HEK293 (cell line): ENCODE measurements around the gene PCNX3.
"Not testable (repeated sequence)": the region's sequence is repeated elsewhere in the genome, so short reads cannot be mapped to it uniquely, and the experiment has no call there.

Experiments used
- CTCF ChIA-PET: fragments of 350-600 bp; formaldehyde crosslinking; extraction: SDS; loops from one replicate; lab custom pipeline; 2021; ENCODE audit warnings: antibody characterized with exemption; lab: Yijun Ruan, JAX
- POLR2A ChIA-PET: fragments of 300-600 bp; formaldehyde crosslinking; extraction: SDS; loops from one replicate; lab custom pipeline; 2020; ENCODE audit warnings: antibody characterized with exemption, inconsistent platforms; lab: Yijun Ruan, JAX
- H3K27ac ChIP-seq: fragments of 200-500 bp; sonication (Bioruptor generic); 2 replicates; pipeline ENCODE4 v1.5.1; 2014; ENCODE audit warnings: low read depth, low read length, control low read depth, inconsistent platforms; ENCODE audit errors: extremely low read depth
- H3K36me3 ChIP-seq, 2 experiments: fragments of 200-500 bp in 1 of 2; sonication (Bioruptor generic) in 1 of 2; 1 replicate in 1 of 2; 2 replicates in 1 of 2; pipeline ENCODE4 v1.5.1; 2014 to 2017; ENCODE audit warnings: inconsistent platforms in 2 of 2, low read length in 2 of 2; ENCODE audit not compliant: control insufficient read depth in 2 of 2, insufficient read depth in 1 of 2
- H3K4me1 ChIP-seq: fragments of 200-500 bp; sonication (Bioruptor generic); 2 replicates; pipeline ENCODE4 v1.5.1; 2014; ENCODE audit warnings: mild to moderate bottlenecking, low read length, inconsistent platforms; ENCODE audit not compliant: control insufficient read depth, insufficient read depth
- H3K4me3 ChIP-seq: 2 replicates; pipeline ENCODE4 v1.5.1; 2011; ENCODE audit warnings: low read depth, mild to moderate bottlenecking, control low read depth, low read length, moderate library complexity
- H3K9me3 ChIP-seq: fragments of 200-500 bp; sonication (Bioruptor generic); 2 replicates; pipeline ENCODE4 v1.5.1; 2014; ENCODE audit warnings: low read depth, low read length, inconsistent platforms; ENCODE audit not compliant: control insufficient read depth, insufficient read depth
- GLI2 ChIP-seq: fragments of 450-650 bp; formaldehyde crosslinking; IDR thresholded peaks from 2 replicates; pipeline ENCODE4; 2017; ENCODE audit warnings: missing biosample characterization, missing genetic modification characterization, low read depth, borderline replicate concordance
- ZBTB8A ChIP-seq: fragments of 450-650 bp; formaldehyde crosslinking; IDR thresholded peaks from 2 replicates; pipeline ENCODE4 v1.5.1; 2016; ENCODE audit warnings: missing biosample characterization, missing genetic modification characterization
- ZNF121 ChIP-seq: fragments of 450-650 bp; formaldehyde crosslinking; IDR thresholded peaks from 2 replicates; pipeline ENCODE4 v1.5.1; 2016; ENCODE audit warnings: missing biosample characterization, missing genetic modification characterization
- ZNF140 ChIP-seq: fragments of 450-650 bp; formaldehyde crosslinking; IDR thresholded peaks from 2 replicates; pipeline ENCODE4 v1.5.1; 2016; ENCODE audit warnings: missing biosample characterization, missing genetic modification characterization
- ZNF18 ChIP-seq: fragments of 450-650 bp; formaldehyde crosslinking; IDR thresholded peaks from 2 replicates; pipeline ENCODE4 v1.5.1; 2016; ENCODE audit warnings: missing biosample characterization, missing genetic modification characterization
- ZNF2 ChIP-seq: fragments of 450-650 bp; formaldehyde crosslinking; IDR thresholded peaks from 2 replicates; pipeline ENCODE4 v1.5.1; 2016; ENCODE audit warnings: missing biosample characterization, missing genetic modification characterization
- ZNF350 ChIP-seq: fragments of 450-650 bp; formaldehyde crosslinking; IDR thresholded peaks from 2 replicates; pipeline ENCODE4 v1.5.0; 2017; ENCODE audit warnings: missing biosample characterization, mild to moderate bottlenecking, missing genetic modification characterization
- ZNF518A ChIP-seq: fragments of 450-650 bp; formaldehyde crosslinking; conservative IDR thresholded peaks from 2 replicates; pipeline ENCODE4 v1.5.1; 2016; ENCODE audit warnings: low read depth, missing biosample characterization, missing genetic modification characterization
- ZNF585B ChIP-seq: fragments of 450-650 bp; formaldehyde crosslinking; IDR thresholded peaks from 2 replicates; pipeline ENCODE4 v1.5.1; 2016; ENCODE audit warnings: missing biosample characterization, missing genetic modification characterization
- ZNF677 ChIP-seq: fragments of 450-650 bp; IDR thresholded peaks from 2 replicates; pipeline ENCODE4 v1.5.0; 2018; ENCODE audit warnings: missing biosample characterization, mild to moderate bottlenecking, missing genetic modification characterization, moderate library complexity
- ZSCAN30 ChIP-seq: fragments of 450-650 bp; IDR thresholded peaks from 2 replicates; pipeline ENCODE4 v1.5.1; 2018; ENCODE audit warnings: missing biosample characterization, mild to moderate bottlenecking, missing genetic modification characterization, moderate library complexity

PCNX3 gene

GRCh38 chr11:65672982-65673381, 57.4 kb downstream of the PCNX3 start:
- TF ChIP-seq ZNF2 (tag by site-specific recombination) (no peak), ZNF121 (0 out of 2 replicates have a peak, but pooled peaks have one; percentile 12), ZNF677 (tag by site-specific recombination) (no peak), ZNF140 (tag by site-specific recombination) (no peak), GLI2 (tag by site-specific recombination) (no peak), ZSCAN30 (tag by site-specific recombination) (no peak), ZBTB8A (tag by site-specific recombination) (no peak), ZNF518A (no peak), ZNF350 (tag by site-specific recombination) (no peak)
- TF ChIP-seq, all 188 proteins: peak for 1
- no peak overlapping the region for H3K27ac ChIP-seq
- no peaks in the 10 kb centered on the region for H3K9me3 ChIP-seq
- no peaks in the 10 kb centered on the region for H3K4me1 ChIP-seq
- H3K4me3 ChIP-seq: no peak overlapping the region
- ChIA-PET CTCF (interaction anchor here (0.6 to 0.7 kb wide), 2 partner anchors 9 to 14 kb away, joined by 4 to 5 read pairs; no protein-coding TSS in a partner anchor), POLR2A (interaction anchor here (1.4 kb wide), 1 partner anchor 10 kb away, joined by 3 read pairs; no protein-coding TSS in a partner anchor)
- no peaks in the 10 kb centered on the region for H3K36me3 ChIP-seq

- Histone ChIP-seq H3K4me1 (no peaks in the 10 kb centered on the region), H3K4me3 (no peak overlapping the region), H3K36me3 (no peaks in the 10 kb centered on the region), H3K27ac (no peak overlapping the region), H3K9me3 (no peaks in the 10 kb centered on the region)
- TF ChIP-seq ZNF18 (tag by site-specific recombination): no peak
- TF ChIP-seq ZNF585B: no peak
- no peak for TF ChIP-seq ZNF677 (tag by site-specific recombination)
- POLR2A ChIA-PET: interaction anchor here (0.7 to 1.6 kb wide), 2 partner anchors 17 to 40 kb away, joined by 6 read pairs; partner anchors contain the start of gene RNASEH2C
- CTCF ChIA-PET: interaction anchor here (0.7 kb wide), 2 partner anchors 121 to 1778 kb away, joined by 3 read pairs; no protein-coding TSS in a partner anchor
These were observed 64.7 kb downstream of the PCNX3 start for GRCh38 chr11:65680192-65680743.

- POLR2A ChIA-PET, H3K4me3 ChIP-seq, H3K9me3 ChIP-seq, H3K27ac ChIP-seq, H3K36me3 ChIP-seq, H3K4me1 ChIP-seq: not testable (repeated sequence)
- CTCF ChIA-PET: interaction anchor here (0.7 to 0.8 kb wide), 2 partner anchors 68 to 107 kb away, joined by 3 to 4 read pairs; partner anchors contain the start of gene EHBP1L1
These were observed 67.9 kb downstream of the PCNX3 start for GRCh38 chr11:65683480-65683879.
